ENCODE results near the gene MMD2.
A peak's percentile ranks its signal among the peaks of the same experiment; 100 is the strongest.

The MMD2 gene

GRCh38 chr7:4937411-4937810 is 21.6 kb downstream of the MMD2 start:
- no peak for ATAC-seq
- TF ChIP-seq OSR1 (CRISPR knock-in tag; IDR thresholded peaks at IDR 0.05) (no peak), ZNF70 (CRISPR knock-in tag; IDR thresholded peaks at IDR 0.05) (no peak), CREB5 (CRISPR knock-in tag; IDR thresholded peaks at IDR 0.05; ENCODE audit: low read depth) (no peak), SNAI2 (CRISPR knock-in tag; IDR thresholded peaks at IDR 0.05) (no peak), GLIS3 (CRISPR knock-in tag; IDR thresholded peaks at IDR 0.05) (no peak), ARNTL (CRISPR knock-in tag; IDR thresholded peaks at IDR 0.05; ENCODE audit: borderline replicate concordance, low read depth) (no peak)

GRCh38 chr7:4934419-4935025 is 24.5 kb downstream of the MMD2 start:
- TF ChIP-seq ZFP30 (CRISPR knock-in tag; IDR thresholded peaks at IDR 0.05) (no peak), ZC3H10 (CRISPR knock-in tag; IDR thresholded peaks at IDR 0.05) (no peak), TOX (CRISPR knock-in tag; IDR thresholded peaks at IDR 0.05; ENCODE audit: borderline replicate concordance) (no peak), PATZ1 (CRISPR knock-in tag; IDR thresholded peaks at IDR 0.05; ENCODE audit: borderline replicate concordance) (no peak), ARNTL (CRISPR knock-in tag; IDR thresholded peaks at IDR 0.05; ENCODE audit: borderline replicate concordance, low read depth) (no peak), ZNF565 (CRISPR knock-in tag; conservative IDR thresholded peaks at IDR 0.05; ENCODE audit: low read depth) (no peak), RARB (CRISPR knock-in tag; IDR thresholded peaks at IDR 0.05) (no peak), POU6F1 (CRISPR knock-in tag; IDR thresholded peaks at IDR 0.05; ENCODE audit: borderline replicate concordance, low read depth) (no peak), PPARA (CRISPR knock-in tag; IDR thresholded peaks at IDR 0.05; ENCODE audit: borderline replicate concordance) (no peak), GLIS3 (CRISPR knock-in tag; IDR thresholded peaks at IDR 0.05) (no peak), SNAI2 (CRISPR knock-in tag; IDR thresholded peaks at IDR 0.05) (no peak), CSRNP3 (CRISPR knock-in tag; IDR thresholded peaks at IDR 0.05) (no peak), ESRRG (CRISPR knock-in tag; IDR thresholded peaks at IDR 0.05) (no peak), CREB5 (CRISPR knock-in tag; IDR thresholded peaks at IDR 0.05; ENCODE audit: low read depth) (no peak), BACH2 (CRISPR knock-in tag; IDR thresholded peaks at IDR 0.05; ENCODE audit: borderline replicate concordance) (no peak), OSR1 (CRISPR knock-in tag; IDR thresholded peaks at IDR 0.05) (no peak), CSDC2 (CRISPR knock-in tag; IDR thresholded peaks at IDR 0.05) (no peak)
- ATAC-seq = no peak; the same call in 2 of the 3 replicates

- TF ChIP-seq ARNTL (CRISPR knock-in tag; IDR thresholded peaks at IDR 0.05; ENCODE audit: borderline replicate concordance, low read depth) (no peak), TOX (CRISPR knock-in tag; IDR thresholded peaks at IDR 0.05; ENCODE audit: borderline replicate concordance) (no peak), SNAI2 (CRISPR knock-in tag; IDR thresholded peaks at IDR 0.05) (no peak), ZNF8 (CRISPR knock-in tag; IDR thresholded peaks at IDR 0.05) (no peak)
- peak; percentile 33; the same call in 2 of the 3 replicates for ATAC-seq
Measured at GRCh38 chr7:4931943-4932342, 27.0 kb downstream of the MMD2 start.

GRCh38 chr7:4929005-4929404 is 30.0 kb downstream of the MMD2 start:
- no peak for ATAC-seq
- TF ChIP-seq CSRNP3 (CRISPR knock-in tag; IDR thresholded peaks at IDR 0.05) (no peak), ZNF8 (CRISPR knock-in tag; IDR thresholded peaks at IDR 0.05) (no peak), RARB (CRISPR knock-in tag; IDR thresholded peaks at IDR 0.05) (no peak), ZC3H10 (CRISPR knock-in tag; IDR thresholded peaks at IDR 0.05) (no peak), ISL1 (CRISPR knock-in tag; IDR thresholded peaks at IDR 0.05) (no peak), PATZ1 (CRISPR knock-in tag; IDR thresholded peaks at IDR 0.05; ENCODE audit: borderline replicate concordance) (no peak), ZNF70 (CRISPR knock-in tag; IDR thresholded peaks at IDR 0.05) (no peak), ZFP30 (CRISPR knock-in tag; IDR thresholded peaks at IDR 0.05) (no peak), ESRRG (CRISPR knock-in tag; IDR thresholded peaks at IDR 0.05) (no peak), PPARA (CRISPR knock-in tag; IDR thresholded peaks at IDR 0.05; ENCODE audit: borderline replicate concordance) (no peak), BACH2 (CRISPR knock-in tag; IDR thresholded peaks at IDR 0.05; ENCODE audit: borderline replicate concordance) (no peak), CREB5 (CRISPR knock-in tag; IDR thresholded peaks at IDR 0.05; ENCODE audit: low read depth) (no peak), TOX (CRISPR knock-in tag; IDR thresholded peaks at IDR 0.05; ENCODE audit: borderline replicate concordance) (no peak), ZFP3 (CRISPR knock-in tag; IDR thresholded peaks at IDR 0.05) (no peak)

All from SK-N-SH treated with all-trans-retinoic acid at 6 μM for 48 hours (cell line).